ENCODE measurements around the gene TMEM115. TPM values are rescaled to one million over a fixed set of nuclear protein-coding genes. Genes with fewer than 3 reads are reported as not detected.

TMEM115 gene
- total RNA-seq, 1 donor from 2014 or later = 17.8 TPM

DNA sequence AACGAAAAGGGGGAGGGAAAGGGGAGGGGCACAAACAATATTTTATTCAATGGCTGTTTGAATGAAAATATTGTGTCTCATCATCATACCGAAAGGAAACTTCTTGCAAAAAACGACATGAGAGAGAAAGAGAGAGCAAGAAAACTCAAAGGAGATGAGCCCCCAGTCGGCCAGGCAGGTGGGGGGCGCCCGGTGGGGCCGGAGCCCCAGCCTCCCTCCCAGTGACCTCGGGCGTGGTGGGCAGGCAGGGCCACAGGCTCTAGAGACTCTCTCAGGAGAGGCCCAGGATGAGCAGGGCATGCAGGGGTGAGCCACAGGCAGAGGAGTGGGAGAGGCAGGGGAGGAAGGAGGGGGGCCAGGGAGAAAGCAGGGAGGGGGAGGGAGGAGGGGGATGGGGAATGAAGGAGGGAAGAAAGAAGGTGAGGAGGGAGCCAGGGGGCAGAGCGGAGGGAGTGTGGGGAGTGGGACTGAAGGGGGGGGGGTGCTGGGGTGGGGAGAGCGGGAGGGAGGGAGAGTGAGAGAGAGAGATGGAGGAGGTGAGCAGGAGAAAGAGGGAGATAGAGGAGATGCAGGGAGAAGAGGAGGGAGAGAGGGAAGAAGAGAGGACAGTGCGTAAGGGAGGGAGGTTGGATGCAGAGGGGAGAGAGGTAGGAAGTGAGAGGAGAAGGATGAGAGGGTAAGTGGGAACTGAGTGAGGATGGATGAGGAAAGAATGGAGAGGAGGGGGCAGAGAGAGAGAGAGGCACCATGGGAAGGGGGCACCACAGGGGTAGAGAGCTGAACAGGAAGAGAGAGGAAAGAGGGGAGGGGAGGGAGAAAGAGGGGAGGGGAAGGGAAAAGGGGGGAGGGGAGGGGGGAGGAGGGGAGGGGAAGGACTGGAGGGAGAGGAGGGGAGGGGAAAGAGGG lies 14.1 kb upstream of the TMEM115 start:
- Mint-ChIP-seq H3K4me1 (ENCODE audit: low read depth) (peaks cover 2% of the 10 kb centered on the region), H3K27ac (no peak overlapping the region), H3K4me3 (ENCODE audit: low read depth) (no peak overlapping the region), H3K36me3 (ENCODE audit: low read depth) (no peaks in the 10 kb centered on the region), H3K9me3 (no peaks in the 10 kb centered on the region), H3K27me3 (ENCODE audit: low read depth) (no peaks in the 10 kb centered on the region)
- no peak for DNase-seq (ENCODE audit: low spot score)
- intact Hi-C loops (cut with micrococcal nuclease) = no loop called here

DNA sequence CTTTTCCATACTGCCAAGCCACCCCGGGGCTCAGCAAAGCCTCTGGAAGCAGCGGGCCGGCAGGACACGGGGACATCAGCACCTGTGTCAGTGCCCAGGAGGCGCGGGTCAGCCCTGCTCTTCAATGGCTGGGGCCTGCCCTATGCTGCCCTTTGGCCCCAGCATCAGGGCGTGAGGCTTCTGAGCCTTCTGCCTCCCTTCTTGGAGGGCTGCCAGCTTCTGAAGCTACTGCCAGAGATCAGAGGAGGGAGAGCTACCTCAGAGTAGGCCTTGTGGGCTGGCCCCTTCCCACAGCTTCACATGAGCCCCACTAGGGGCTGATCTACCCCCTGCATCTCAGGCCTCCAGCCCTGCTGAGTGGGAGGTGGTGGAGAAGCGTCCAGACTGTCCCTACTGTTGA lies 13.0 kb upstream of the TMEM115 start:
- no peak for DNase-seq (ENCODE audit: low spot score)
- Mint-ChIP-seq H3K4me3 (ENCODE audit: low read depth) (no peak overlapping the region), H3K27me3 (ENCODE audit: low read depth) (no peaks in the 10 kb centered on the region), H3K9me3 (no peaks in the 10 kb centered on the region), H3K4me1 (ENCODE audit: low read depth) (peaks cover 2% of the 10 kb centered on the region), H3K27ac (no peak overlapping the region), H3K36me3 (ENCODE audit: low read depth) (no peaks in the 10 kb centered on the region)
- intact Hi-C loops (cut with micrococcal nuclease) = no loop called here

DNA sequence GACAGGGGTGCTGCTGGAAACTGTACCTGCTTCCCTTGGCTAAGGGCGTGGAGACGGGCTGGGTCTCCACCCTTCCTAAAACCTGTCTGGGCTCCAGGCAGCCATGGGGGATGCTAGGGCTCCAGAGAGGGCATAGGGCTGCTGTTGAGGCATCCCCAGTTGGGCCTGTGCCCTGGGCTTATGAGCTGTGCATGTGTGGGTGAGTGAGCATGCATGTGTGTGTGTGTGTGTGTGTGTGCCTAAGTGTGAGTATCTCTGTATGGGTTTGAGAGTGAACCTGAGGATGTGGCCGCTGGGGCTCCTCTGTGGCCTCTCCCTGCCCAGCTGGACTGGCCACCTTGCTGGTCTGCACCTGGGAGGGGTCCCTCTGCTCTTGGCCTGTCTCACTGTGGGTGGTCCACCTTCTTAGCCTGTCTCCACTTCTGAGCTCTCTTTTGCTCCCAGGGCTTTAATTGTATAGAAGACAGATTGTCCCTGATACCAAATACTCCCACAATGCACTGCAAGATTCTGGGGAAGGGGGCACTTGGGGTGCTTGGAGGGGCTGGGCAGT lies 11.9 kb upstream of the TMEM115 start:
- DNase-seq (ENCODE audit: low spot score) = no peak
- H3K9me3 Mint-ChIP-seq = no peaks in the 10 kb centered on the region
- H3K4me1 Mint-ChIP-seq (ENCODE audit: low read depth) = peaks cover 2% of the 10 kb centered on the region
- intact Hi-C loops (cut with micrococcal nuclease) = no loop called here
- no peak overlapping the region for H3K4me3 Mint-ChIP-seq (ENCODE audit: low read depth)
- no peak overlapping the region for H3K27ac Mint-ChIP-seq
- no peaks in the 10 kb centered on the region for H3K36me3 Mint-ChIP-seq (ENCODE audit: low read depth)
- no peaks in the 10 kb centered on the region for H3K27me3 Mint-ChIP-seq (ENCODE audit: low read depth)

DNA sequence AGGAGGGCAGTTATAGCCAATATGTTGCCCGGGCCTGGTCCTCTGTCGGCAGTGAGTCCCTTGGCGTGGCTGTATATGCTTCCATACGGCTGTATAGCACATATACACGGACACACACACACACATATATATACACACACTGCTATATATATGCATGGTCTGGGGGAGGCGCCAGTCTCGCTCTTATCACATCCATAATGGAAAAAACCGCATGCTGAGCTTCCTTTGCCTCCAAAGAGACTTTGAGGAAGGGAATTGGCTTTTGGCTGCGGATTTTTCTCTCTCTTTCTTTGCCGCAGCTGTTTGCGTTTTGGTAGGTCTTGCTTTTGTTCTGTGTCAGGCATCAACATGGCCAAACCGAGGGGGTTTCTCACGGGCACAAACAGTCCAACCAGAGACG lies 11.3 kb upstream of the TMEM115 start:
- no peaks in the 10 kb centered on the region for H3K27me3 Mint-ChIP-seq (ENCODE audit: low read depth)
- no peaks in the 10 kb centered on the region for H3K9me3 Mint-ChIP-seq
- DNase-seq (ENCODE audit: low spot score) = no peak
- H3K4me1 Mint-ChIP-seq (ENCODE audit: low read depth) = peaks cover 2% of the 10 kb centered on the region
- no peaks in the 10 kb centered on the region for H3K36me3 Mint-ChIP-seq (ENCODE audit: low read depth)
- no peak overlapping the region for H3K27ac Mint-ChIP-seq
- H3K4me3 Mint-ChIP-seq (ENCODE audit: low read depth) = no peak overlapping the region
- intact Hi-C loops (cut with micrococcal nuclease) = no loop called here

DNA sequence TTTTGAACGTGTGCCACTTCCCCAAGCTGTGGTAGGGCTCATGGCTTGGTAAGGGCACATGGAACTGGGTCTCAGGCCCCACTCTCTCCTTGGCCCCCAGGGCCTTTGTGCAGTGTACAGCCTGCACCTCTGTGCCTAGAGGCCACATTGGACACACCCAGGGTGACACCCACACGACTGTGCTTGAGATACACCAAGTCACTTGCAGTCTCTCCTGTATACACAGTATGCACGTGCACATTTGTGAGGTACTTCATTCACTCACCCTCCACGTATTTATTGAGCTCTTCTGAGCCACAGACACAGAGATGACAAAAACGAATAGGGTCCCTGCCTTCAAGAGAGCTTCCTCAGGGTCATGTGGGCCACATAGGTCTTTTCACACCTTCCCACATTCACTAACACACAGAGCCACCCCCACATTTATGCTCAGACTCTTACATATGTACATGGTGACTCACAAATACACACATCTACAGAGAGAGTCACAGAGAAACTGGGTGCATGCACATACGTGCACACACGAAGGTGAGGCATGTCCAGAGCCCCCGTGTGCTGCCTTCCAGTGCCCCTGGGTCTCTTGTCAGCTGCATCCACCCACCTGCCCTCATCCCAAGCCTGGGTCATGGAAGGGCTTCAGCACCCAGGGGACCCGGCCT lies 9.8 kb upstream of the TMEM115 start:
- H3K4me3 Mint-ChIP-seq (ENCODE audit: low read depth) = no peak overlapping the region
- no peaks in the 10 kb centered on the region for H3K27me3 Mint-ChIP-seq (ENCODE audit: low read depth)
- peaks cover 2% of the 10 kb centered on the region for H3K4me1 Mint-ChIP-seq (ENCODE audit: low read depth)
- DNase-seq (ENCODE audit: low spot score) = no peak
- no peaks in the 10 kb centered on the region for H3K36me3 Mint-ChIP-seq (ENCODE audit: low read depth)
- H3K27ac Mint-ChIP-seq = no peak overlapping the region
- no peaks in the 10 kb centered on the region for H3K9me3 Mint-ChIP-seq
- intact Hi-C loops (cut with micrococcal nuclease) = no loop called here

DNA sequence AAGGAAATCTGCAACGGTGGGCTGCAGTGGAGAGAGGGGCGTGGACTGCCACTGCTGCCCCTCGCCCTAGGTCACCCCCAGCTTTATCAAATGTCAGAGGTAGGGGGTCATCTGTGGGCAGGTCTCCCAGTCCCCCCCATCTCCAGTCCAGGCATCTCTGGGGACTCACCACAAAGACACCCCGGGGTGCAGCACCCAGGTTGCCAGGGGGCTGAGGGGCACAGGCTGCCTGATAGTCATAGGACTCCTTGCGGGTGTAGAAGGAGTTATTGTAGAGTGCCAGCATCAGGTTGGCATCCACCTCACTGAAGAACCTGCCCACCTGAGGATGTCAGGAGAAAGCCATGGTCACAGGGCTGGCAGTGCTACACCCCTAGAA lies 6.5 kb upstream of the TMEM115 start:
- H3K4me3 Mint-ChIP-seq (ENCODE audit: low read depth) = peak overlapping the region; percentile 77
- H3K4me1 Mint-ChIP-seq (ENCODE audit: low read depth) = peaks cover 1% of the 10 kb centered on the region
- peak overlapping the region; percentile 58 for H3K27ac Mint-ChIP-seq
- DNase-seq (ENCODE audit: low spot score) = no peak
- no peaks in the 10 kb centered on the region for H3K27me3 Mint-ChIP-seq (ENCODE audit: low read depth)
- no peaks in the 10 kb centered on the region for H3K9me3 Mint-ChIP-seq
- no peaks in the 10 kb centered on the region for H3K36me3 Mint-ChIP-seq (ENCODE audit: low read depth)
- intact Hi-C loops (cut with micrococcal nuclease) = loop anchor here (2.0 kb wide), 1 partner anchor 15 kb away; the partner anchor contains the start of genes CYB561D2 and NPRL2

DNA sequence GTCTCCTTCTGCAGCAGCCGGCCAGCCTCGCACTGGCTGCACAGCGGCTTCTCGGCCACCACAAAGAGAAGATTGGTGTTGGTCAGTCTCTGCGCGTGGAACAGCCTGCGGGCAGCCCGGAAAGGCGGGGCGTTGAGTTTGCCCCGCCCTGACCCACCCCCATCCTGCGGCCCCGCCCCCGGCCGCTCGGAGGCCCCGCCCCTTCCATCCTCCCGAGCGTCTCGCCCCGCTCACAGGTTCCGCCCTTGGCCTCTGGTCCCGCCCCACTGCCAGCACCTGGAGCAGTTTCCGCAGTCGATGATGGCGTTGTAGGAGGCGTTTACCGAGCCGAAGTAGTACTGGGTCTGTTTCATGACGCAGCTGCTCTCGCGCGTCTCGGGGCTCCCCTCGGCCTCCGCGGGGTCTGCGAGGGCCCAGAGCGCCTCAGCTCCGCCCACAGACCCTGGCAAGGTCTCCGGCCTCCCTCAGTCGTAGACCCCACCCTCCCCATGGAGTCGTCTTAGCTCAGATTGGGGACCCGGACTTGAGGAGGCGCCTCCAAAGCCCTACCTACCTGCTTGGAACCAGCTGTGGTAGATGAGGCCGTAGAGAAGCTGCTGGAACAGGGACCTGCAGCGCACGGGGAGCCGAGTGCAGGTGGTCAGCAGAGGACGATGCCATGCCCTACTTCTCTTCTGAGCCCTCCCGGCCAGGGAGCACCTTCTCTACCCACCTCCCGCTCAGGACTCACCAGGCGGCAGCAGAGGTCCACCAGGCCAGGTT lies 5.9 kb upstream of the TMEM115 start:
- H3K4me1 Mint-ChIP-seq (ENCODE audit: low read depth) = peaks cover 1% of the 10 kb centered on the region
- no peaks in the 10 kb centered on the region for H3K36me3 Mint-ChIP-seq (ENCODE audit: low read depth)
- peak overlapping the region; percentile 77 for H3K4me3 Mint-ChIP-seq (ENCODE audit: low read depth)
- no peaks in the 10 kb centered on the region for H3K27me3 Mint-ChIP-seq (ENCODE audit: low read depth)
- no peaks in the 10 kb centered on the region for H3K9me3 Mint-ChIP-seq
- peak overlapping the region; percentile 58 for H3K27ac Mint-ChIP-seq
- intact Hi-C loops (cut with micrococcal nuclease) = loop anchor here (2.0 kb wide), 1 partner anchor 14 kb away; the partner anchor contains the start of genes CYB561D2 and NPRL2
- peak; percentile 92 for DNase-seq (ENCODE audit: low spot score)

DNA sequence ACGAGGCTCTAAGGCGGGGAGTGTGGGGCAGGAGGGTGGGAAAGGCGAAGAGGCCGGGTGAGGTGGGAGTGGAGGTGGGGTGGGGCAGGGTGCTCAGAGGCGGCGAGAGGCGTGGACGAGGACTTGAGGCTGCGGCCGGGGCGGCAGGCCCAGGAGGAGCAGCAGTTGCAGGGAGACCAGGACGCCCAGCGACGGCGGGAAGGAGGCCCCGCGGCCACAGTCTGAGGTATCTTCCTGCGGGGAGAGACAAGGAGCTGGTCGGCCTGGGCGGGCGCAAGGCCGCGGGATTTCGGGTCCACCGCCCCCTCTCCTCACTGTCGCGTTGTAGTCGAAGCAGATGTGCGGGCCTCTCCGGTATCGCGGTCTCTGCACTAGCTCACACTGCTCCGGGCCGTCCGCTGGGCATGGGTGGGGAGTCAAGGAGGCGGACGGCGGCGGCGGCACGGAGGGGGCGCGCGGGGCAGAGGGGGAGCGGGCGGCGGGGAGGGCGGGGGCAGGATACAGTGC lies 5.3 kb upstream of the TMEM115 start:
- no peak overlapping the region for H3K27ac Mint-ChIP-seq
- H3K4me1 Mint-ChIP-seq (ENCODE audit: low read depth) = peaks cover 6% of the 10 kb centered on the region
- no peaks in the 10 kb centered on the region for H3K27me3 Mint-ChIP-seq (ENCODE audit: low read depth)
- H3K9me3 Mint-ChIP-seq = no peaks in the 10 kb centered on the region
- DNase-seq (ENCODE audit: low spot score) = no peak
- H3K36me3 Mint-ChIP-seq (ENCODE audit: low read depth) = no peaks in the 10 kb centered on the region
- peak overlapping the region; percentile 77 for H3K4me3 Mint-ChIP-seq (ENCODE audit: low read depth)
- intact Hi-C loops (cut with micrococcal nuclease) = loop anchor here (2.0 kb wide), 1 partner anchor 14 kb away; the partner anchor contains the start of genes CYB561D2 and NPRL2

DNA sequence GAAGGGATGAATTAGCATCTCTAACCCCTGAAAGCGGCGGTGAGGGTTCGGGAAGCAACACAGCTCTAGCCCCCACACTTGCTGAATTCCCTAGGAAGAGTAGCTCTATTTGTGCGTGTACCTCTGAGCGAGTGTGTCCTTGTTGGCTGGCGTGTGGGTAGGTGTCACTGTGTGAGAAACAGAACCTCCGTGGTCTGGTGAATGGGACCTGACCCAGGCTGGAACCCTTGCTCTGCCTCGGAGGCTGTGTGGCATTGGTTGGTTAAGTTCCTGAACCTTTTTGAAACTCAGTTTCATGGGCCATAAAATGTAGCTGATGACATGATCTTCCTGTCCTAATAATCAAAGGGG lies 414 bp upstream of the TMEM115 start:
- no peaks in the 10 kb centered on the region for H3K9me3 Mint-ChIP-seq
- intact Hi-C loops (cut with micrococcal nuclease) = loop anchor here (1.0 to 10.0 kb wide), 5 partner anchors 8 to 1315 kb away; partner anchors contain the start of genes IFRD2, MANF, RASSF1 and TEX264
- peaks cover 16% of the 10 kb centered on the region for H3K36me3 Mint-ChIP-seq (ENCODE audit: low read depth)
- H3K27ac Mint-ChIP-seq = peak overlapping the region; percentile 94
- no peak for DNase-seq (ENCODE audit: low spot score)
- H3K4me3 Mint-ChIP-seq (ENCODE audit: low read depth) = peak overlapping the region; percentile 98
- H3K4me1 Mint-ChIP-seq (ENCODE audit: low read depth) = peaks cover 27% of the 10 kb centered on the region
- no peaks in the 10 kb centered on the region for H3K27me3 Mint-ChIP-seq (ENCODE audit: low read depth)

DNA sequence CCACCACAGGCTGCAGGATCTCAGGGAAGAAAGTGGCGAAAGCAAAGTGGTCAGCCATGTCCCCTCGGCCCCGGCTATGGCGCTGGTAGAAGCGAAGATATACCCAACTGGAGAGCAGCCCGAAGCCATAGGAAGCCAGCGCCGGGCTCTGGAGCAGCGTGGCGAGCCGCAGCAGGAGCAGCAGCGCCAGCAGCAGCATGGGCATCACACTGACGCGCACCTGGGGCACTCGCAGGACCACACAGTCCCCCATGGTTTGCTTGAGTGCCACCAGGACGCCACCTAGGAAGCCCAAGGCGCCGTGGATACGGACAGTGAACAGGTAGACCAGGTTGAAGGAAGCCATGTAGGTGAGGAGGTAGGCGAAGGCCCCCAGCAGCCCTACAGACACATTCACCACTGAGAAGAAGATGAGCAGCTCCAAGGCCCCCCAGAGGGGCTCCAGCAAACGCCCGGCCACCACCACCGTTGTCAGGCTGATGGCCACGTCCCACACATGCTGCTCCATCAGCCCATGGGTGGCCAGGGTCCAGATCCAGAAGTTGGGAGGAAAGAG lies 888 bp downstream of the TMEM115 start:
- Mint-ChIP-seq H3K27me3 (ENCODE audit: low read depth) (no peaks in the 10 kb centered on the region), H3K4me3 (ENCODE audit: low read depth) (peak overlapping the region; percentile 98), H3K4me1 (ENCODE audit: low read depth) (peaks cover 27% of the 10 kb centered on the region), H3K36me3 (ENCODE audit: low read depth) (peaks cover 26% of the 10 kb centered on the region), H3K27ac (peak overlapping the region; percentile 76), H3K9me3 (no peaks in the 10 kb centered on the region)
- no peak for DNase-seq (ENCODE audit: low spot score)
- intact Hi-C loops (cut with micrococcal nuclease) = loop anchor here (2.0 to 10.0 kb wide), 4 partner anchors 18 to 1316 kb away; partner anchors contain the start of genes IFRD2, MANF, RASSF1 and TEX264

DNA sequence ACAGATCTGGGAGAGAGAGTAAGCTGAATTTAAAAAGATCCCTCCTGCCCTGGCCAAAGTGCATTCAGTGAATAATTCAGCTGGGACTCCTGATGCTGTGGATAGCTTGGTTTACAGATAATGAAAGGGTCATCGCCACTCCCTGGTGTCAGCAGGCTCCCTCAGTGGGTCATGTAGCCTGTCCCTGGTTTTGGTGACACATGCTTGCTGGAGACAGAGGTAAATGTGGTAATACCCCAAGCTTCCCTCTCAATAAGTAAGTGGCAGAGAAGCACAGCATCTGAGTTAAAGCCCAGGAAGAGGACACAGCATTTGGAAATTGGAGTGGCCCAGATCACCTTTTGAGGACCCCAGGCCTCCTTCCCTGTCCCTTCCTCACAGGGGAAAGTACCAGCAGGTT lies 1.8 kb downstream of the TMEM115 start:
- intact Hi-C loops (cut with micrococcal nuclease) = loop anchor here (10.0 kb wide), 2 partner anchors 1027 to 1317 kb away; partner anchors contain the start of genes MANF and TEX264
- Mint-ChIP-seq H3K36me3 (ENCODE audit: low read depth) (peaks cover 30% of the 10 kb centered on the region), H3K9me3 (no peaks in the 10 kb centered on the region), H3K27me3 (ENCODE audit: low read depth) (no peaks in the 10 kb centered on the region), H3K4me3 (ENCODE audit: low read depth) (peak overlapping the region; percentile 98), H3K27ac (no peak overlapping the region), H3K4me1 (ENCODE audit: low read depth) (peaks cover 29% of the 10 kb centered on the region)
- no peak for DNase-seq (ENCODE audit: low spot score)

DNA sequence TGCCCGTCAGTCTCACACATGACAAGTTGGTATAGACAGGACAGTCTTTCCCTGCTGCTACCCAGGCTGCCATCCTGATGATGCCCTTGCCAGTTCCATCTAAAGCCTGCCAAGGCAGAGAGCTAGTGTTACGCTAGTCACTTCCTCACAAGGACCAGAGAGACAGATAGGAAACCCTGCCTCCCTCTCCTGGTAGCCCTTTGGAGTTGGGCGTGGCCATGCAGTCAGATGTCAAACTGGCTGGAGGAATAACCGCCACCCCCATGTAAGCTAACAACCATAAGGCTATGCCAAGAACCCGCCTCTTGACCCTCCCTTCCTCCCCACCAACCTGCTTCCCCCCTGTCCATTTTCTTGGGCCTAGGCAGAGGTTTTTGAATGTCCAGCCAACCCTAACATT lies 2.8 kb downstream of the TMEM115 start:
- Mint-ChIP-seq H3K4me1 (ENCODE audit: low read depth) (peaks cover 33% of the 10 kb centered on the region), H3K9me3 (no peaks in the 10 kb centered on the region), H3K36me3 (ENCODE audit: low read depth) (peaks cover 31% of the 10 kb centered on the region), H3K27ac (no peak overlapping the region), H3K4me3 (ENCODE audit: low read depth) (peak overlapping the region; percentile 98), H3K27me3 (ENCODE audit: low read depth) (no peaks in the 10 kb centered on the region)
- DNase-seq (ENCODE audit: low spot score) = no peak
- intact Hi-C loops (cut with micrococcal nuclease) = loop anchor here (10.0 kb wide), 2 partner anchors 1028 to 1318 kb away; partner anchors contain the start of genes MANF and TEX264
